Testis (tissue), 3 donors: ENCODE measurements around the gene CDH5. TPM values are rescaled to one million over a fixed set of nuclear protein-coding genes. Genes with fewer than 3 reads are reported as not detected.

Experiments
- DNase-seq: peaks from one replicate; pipeline ENCODE4 v3.0.0-alpha.2; 2019
- H3K27ac ChIP-seq, 2 donors: fragments of 200-600 bp; sonication (generic); one replicate each; pipeline ENCODE4 v1.5.1; 2019
- H3K27me3 ChIP-seq: fragments of 200-600 bp; sonication (generic); one replicate; pipeline ENCODE4 v1.5.1; 2019
- H3K36me3 ChIP-seq: fragments of 200-600 bp; sonication (generic); one replicate; pipeline ENCODE4 v1.5.1; 2017; ENCODE audit warnings: low read depth; ENCODE audit errors: missing control alignments
- H3K4me1 ChIP-seq: fragments of 200-600 bp; sonication (generic); one replicate; pipeline ENCODE4 v1.5.1; 2019
- H3K4me3 ChIP-seq, 2 donors: fragments of 200-600 bp; sonication (generic); one replicate each; pipeline ENCODE4 v1.5.1; 2017 to 2019
- H3K9me3 ChIP-seq: fragments of 200-600 bp; sonication (generic); one replicate; pipeline ENCODE4 v1.5.1; 2017
- CTCF ChIP-seq, 3 experiments: fragments of 450-650 bp in 2 of 3; fragments of 200-600 bp in 1 of 3; sonication (generic) in 1 of 3; IDR thresholded peaks; one replicate each; pipeline ENCODE4 v1.5.1; 2016 to 2019; ENCODE audit warnings: antibody characterized with exemption in 3 of 3, mild to moderate bottlenecking in 2 of 3, moderate library complexity in 1 of 3
- POLR2A ChIP-seq: fragments of 450-650 bp; IDR thresholded peaks from one replicate; pipeline ENCODE4 v1.6.1; 2017; ENCODE audit warnings: antibody characterized with exemption, mild to moderate bottlenecking, moderate library complexity
- WGBS, 2 donors: methylation state at CpG; one replicate each; pipeline ENCODE4 v1.1.5; 2018; 5-methylcytosine and 5-hydroxymethylcytosine counted together
- intact Hi-C: fragments of 100-400 bp; cut with DNase I; formaldehyde crosslinking; loops from one replicate; pipeline ENCODE4 v1.15.1; 2023; ENCODE audit warnings: low total_unique reads
- polyA plus RNA-seq: library from polyadenylated mRNA; stranded (reverse); fragments of 350-450 nt; fragmentation: Illumina TruSeq; extraction: RNeasy Lipid Tissue Mini Kit (QIAGEN cat#74804); gene quantifications from one replicate; pipeline ENCODE4 v1.2.3, GENCODE V29; 2014; ENCODE audit warnings: low read depth, low replicate concordance; ENCODE audit not compliant: insufficient read depth
- total RNA-seq, 2 donors: library from RNA; depleted of rRNA; stranded (reverse); fragments of >200 nt; gene quantifications; one replicate each; pipeline ENCODE4 v1.2.3, GENCODE V29; 2016

The CDH5 gene
- total and polyA plus RNA-seq, 3 donors from 2014 or later: 22.1 to 40.6 (median 23.8) TPM

GRCh38 chr16:66386629-66387622 lies 20.4 kb downstream of the CDH5 start:
- Histone ChIP-seq H3K27ac (no peak overlapping the region), H3K27me3 (no peaks in the 10 kb centered on the region), H3K4me3 (no peak overlapping the region), H3K4me1 (no peaks in the 10 kb centered on the region), H3K36me3 (no peaks in the 10 kb centered on the region), H3K9me3 (no peaks in the 10 kb centered on the region)
- intact Hi-C loops: no loop called here
- peak; percentile 10 for DNase-seq
- no peak for TF ChIP-seq CTCF (IDR thresholded peaks at IDR 0.05)
- TF ChIP-seq POLR2A: no peak
- 94 to 97% methylated on average over 20 of the region's 20 CpGs for WGBS, 2 donors

- no peak for DNase-seq
- TF ChIP-seq POLR2A (no peak), CTCF (IDR thresholded peaks at IDR 0.05) (no peak)
Measured at GRCh38 chr16:66387817-66388332, 21.4 kb downstream of the CDH5 start.

GRCh38 chr16:66388350-66389139 lies 22.1 kb downstream of the CDH5 start:
- no peak for DNase-seq
- no peaks in the 10 kb centered on the region for H3K4me1 ChIP-seq
- no peaks in the 10 kb centered on the region for H3K36me3 ChIP-seq
- H3K4me3 ChIP-seq: no peak overlapping the region
- no peaks in the 10 kb centered on the region for H3K9me3 ChIP-seq
- H3K27me3 ChIP-seq: no peaks in the 10 kb centered on the region
- 84 to 94% methylated on average over 5 to 6 of the region's 6 CpGs for WGBS, 2 donors
- intact Hi-C loops: no loop called here
- no peak for TF ChIP-seq POLR2A
- TF ChIP-seq CTCF (IDR thresholded peaks at IDR 0.05): no peak
- no peak overlapping the region for H3K27ac ChIP-seq

More at GRCh38 chr16:66387817-66388332, 21.4 kb downstream of the CDH5 start:
- H3K4me1 ChIP-seq: no peaks in the 10 kb centered on the region
- no peaks in the 10 kb centered on the region for H3K27me3 ChIP-seq
- intact Hi-C loops: no loop called here
- H3K27ac ChIP-seq: no peak overlapping the region
- no peaks in the 10 kb centered on the region for H3K36me3 ChIP-seq
- no peak overlapping the region for H3K4me3 ChIP-seq
- 69 to 100% methylated on average over 2 of the region's 2 CpGs for WGBS, 2 donors
- no peaks in the 10 kb centered on the region for H3K9me3 ChIP-seq

GRCh38 chr16:66389256-66390176 lies 23.0 kb downstream of the CDH5 start:
- Histone ChIP-seq H3K27ac (no peak overlapping the region), H3K4me3 (no peak overlapping the region), H3K36me3 (no peaks in the 10 kb centered on the region), H3K4me1 (no peaks in the 10 kb centered on the region), H3K9me3 (no peaks in the 10 kb centered on the region), H3K27me3 (no peaks in the 10 kb centered on the region)
- DNase-seq: no peak
- 93 to 96% methylated on average over 13 of the region's 13 CpGs for WGBS, 2 donors
- no peak for TF ChIP-seq POLR2A
- no peak for TF ChIP-seq CTCF (IDR thresholded peaks at IDR 0.05)
- intact Hi-C loops: no loop called here
